Motor neuron (in vitro differentiated cells): ENCODE results near the gene AKT1. TPM values are rescaled to one million over a fixed set of nuclear protein-coding genes. Genes with fewer than 3 reads are reported as not detected.
"Not testable (repeated sequence)": the region's sequence is repeated elsewhere in the genome, so short reads cannot be mapped to it uniquely, and the experiment has no call there.

Experiments used
- ATAC-seq, 8 experiments: fragments of 200-7000 bp; cut with Tn5 transposase; replicated peaks in 6 of 8; 2 replicates each; pipeline ENCODE4 v1.8.0; 2021; ENCODE audit warnings: mild to moderate bottlenecking in 8 of 8, moderate library complexity in 8 of 8
- H3K27ac ChIP-seq, 2 donors: fragments of 250-450 bp; sonication (Bioruptor Pico); 2 replicates each; pipeline ENCODE4 v1.9.0; 2021; ENCODE audit warnings: antibody characterized with exemption in 2 of 2, mild to moderate bottlenecking in 2 of 2, moderate library complexity in 1 of 2
- H3K4me1 ChIP-seq, 2 donors: fragments of 250-450 bp; sonication (Bioruptor Pico); replicated peaks in 1 of 2; 2 replicates each; pipeline ENCODE4 v1.6.1; 2021; ENCODE audit warnings: antibody characterized with exemption in 2 of 2, mild to moderate bottlenecking in 2 of 2, moderate library complexity in 1 of 2
- H3K4me3 ChIP-seq, 5 donors: fragments of 250-450 bp; sonication (Bioruptor Pico); 2 replicates each; pipeline ENCODE4 v1.9.0; 2021; ENCODE audit warnings: antibody characterized with exemption in 5 of 5, mild to moderate bottlenecking in 5 of 5, moderate library complexity in 4 of 5
- WGBS, 10 experiments: fragments of 450-650 bp; shearing (Covaris generic); methylation state at CpG; one replicate each; pipeline ENCODE4 v1.0.0; 2022; 5-methylcytosine and 5-hydroxymethylcytosine counted together
- in situ Hi-C, 9 experiments: fragments of 400-800 bp; cut with MboI; loops; one replicate each; pipeline ENCODE4 v1.15.0; 2021; ENCODE audit warnings: low sequenced_read_pairs in 9 of 9, low pct_unique_long_range_greater_than_20kb in 2 of 9; ENCODE audit not compliant: unreplicated experiment in 9 of 9
- total RNA-seq, 8 experiments: library from RNA; unstranded; fragments of 300-600 nt; gene quantifications; 2 replicates each; pipeline versions ENCODE4 v1.2.3 to v1.2.4, GENCODE V29; 2022

AKT1 gene
- total RNA-seq, 8 experiments from 2014 or later, result 55.9 to 120 (median 96.6) TPM

DNA sequence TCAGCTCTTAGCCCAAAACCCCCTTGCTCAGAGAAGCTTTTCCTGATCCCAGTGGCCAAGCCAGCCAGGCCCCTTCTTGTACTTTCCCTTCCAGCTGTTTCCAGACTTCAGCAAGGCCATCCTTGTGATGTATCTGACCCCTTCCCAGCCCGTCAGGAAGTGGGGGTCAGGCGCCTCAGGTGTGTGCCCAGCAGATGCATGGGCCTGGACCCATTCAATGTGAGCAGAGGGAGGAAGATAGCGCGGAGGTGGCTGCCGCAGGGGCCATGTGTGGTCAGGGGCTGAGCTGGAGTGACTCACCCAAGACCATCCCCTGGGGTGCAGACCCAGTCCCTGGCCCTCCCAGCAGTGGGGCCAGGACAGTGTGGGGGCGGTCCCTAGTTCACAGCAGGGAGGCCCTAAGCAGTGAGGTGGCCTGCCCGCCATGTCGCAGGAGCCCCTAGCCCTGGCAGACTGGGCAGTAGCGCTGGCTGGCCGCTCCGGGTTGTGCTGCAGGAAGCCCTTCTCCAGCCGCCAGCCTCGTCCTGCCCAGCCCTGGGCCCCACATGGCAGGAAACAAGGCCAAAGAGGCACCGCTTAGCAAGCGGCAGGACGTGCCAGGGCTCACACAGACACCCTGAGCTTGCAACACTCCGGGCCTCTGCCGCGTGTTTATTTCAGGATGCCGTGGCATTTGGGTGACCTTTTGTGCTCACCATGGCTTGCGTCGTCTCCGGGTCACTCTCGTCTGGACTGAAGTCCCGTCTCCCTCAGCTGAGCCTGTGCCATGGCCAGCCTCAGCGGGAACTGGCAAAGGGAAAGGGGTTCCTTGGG is 59.5 kb downstream of the AKT1 start:
- WGBS, 10 experiments, result 0 to 100% (median 90%) methylated on average over 1 to 12 of the region's 26 CpGs; no CpG with 5 or more reads in 3 of the 10 experiments
- peak in 6 of 8 experiments; percentile 20 to 78 (median 32) for ATAC-seq
- Histone ChIP-seq H3K4me3 (no peak overlapping the region), H3K27ac (no peak overlapping the region), H3K4me1 (no peaks in the 10 kb centered on the region)
- in situ Hi-C loops, result no loop called here

DNA sequence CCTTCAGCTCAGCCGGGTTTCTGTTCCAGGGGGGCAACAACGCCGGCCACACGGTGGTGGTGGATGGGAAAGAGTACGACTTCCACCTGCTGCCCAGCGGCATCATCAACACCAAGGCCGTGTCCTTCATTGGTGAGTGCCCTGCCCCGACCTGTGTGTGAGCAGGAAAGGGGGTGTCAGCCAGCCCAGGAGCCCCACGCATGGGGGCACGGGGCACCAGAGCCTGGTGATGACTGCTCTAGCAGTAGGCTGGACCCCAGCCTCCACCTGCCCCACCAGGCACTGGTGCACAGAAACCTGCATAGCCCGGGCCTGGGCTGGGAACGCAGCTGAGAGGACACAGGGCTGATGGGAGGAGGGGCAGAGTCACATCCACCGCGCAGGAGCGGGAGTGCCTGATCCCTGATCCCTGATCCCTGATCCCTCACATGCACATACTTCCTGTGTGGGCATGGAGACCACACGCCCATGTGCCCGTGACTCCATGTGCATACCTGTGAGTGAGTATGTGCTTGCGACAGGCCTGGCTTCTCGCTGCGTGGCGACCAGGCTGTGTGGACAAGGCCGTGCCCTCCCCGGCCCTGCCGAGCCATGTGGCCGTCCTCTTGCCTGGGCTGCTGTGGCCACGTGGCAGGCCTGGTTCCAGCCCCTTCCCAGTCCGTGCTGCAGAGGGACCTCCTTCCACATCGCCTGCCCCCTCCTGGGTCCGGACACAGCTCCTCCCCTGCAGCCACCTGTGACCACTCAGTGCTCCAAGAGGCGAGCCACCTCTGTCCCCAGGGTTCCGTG is 60.4 kb downstream of the AKT1 start:
- H3K27ac ChIP-seq, result no peak overlapping the region
- no peak overlapping the region for H3K4me3 ChIP-seq
- peak in 5 of 8 experiments; percentile 9 to 61 (median 51) for ATAC-seq
- no peaks in the 10 kb centered on the region for H3K4me1 ChIP-seq
- in situ Hi-C loops, result no loop called here
- WGBS, 10 experiments, result 40 to 100% (median 90%) methylated on average over 1 to 3 of the region's 31 CpGs; no CpG with 5 or more reads in 7 of the 10 experiments

DNA sequence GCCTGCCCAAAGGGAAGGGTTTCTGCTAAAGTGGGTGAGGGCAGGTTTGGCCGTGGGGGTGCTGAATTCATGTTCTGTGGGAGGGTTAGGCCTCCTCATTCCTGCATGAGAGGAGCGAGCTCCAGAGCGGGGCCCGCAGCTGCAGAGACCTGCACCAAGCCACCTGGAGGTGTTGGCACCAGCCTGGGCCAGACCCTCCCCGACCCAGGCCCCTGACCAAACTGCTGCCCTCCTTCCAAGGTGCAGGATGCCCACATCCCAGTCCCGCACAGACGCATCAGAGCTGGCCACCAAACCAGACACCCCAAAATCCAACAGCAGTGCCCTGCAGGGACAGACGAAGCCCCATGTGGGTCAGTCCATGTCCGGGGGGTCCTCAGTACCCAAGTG is 61.0 kb downstream of the AKT1 start:
- in situ Hi-C loops, result no loop called here
- H3K4me3 ChIP-seq, result no peak overlapping the region
- ATAC-seq, result no peak
- no peak overlapping the region for H3K27ac ChIP-seq
- 62 to 80% methylated on average over 1 to 2 of the region's 9 CpGs; no CpG with 5 or more reads in 8 of the 10 experiments for WGBS, 10 experiments
- no peaks in the 10 kb centered on the region for H3K4me1 ChIP-seq

DNA sequence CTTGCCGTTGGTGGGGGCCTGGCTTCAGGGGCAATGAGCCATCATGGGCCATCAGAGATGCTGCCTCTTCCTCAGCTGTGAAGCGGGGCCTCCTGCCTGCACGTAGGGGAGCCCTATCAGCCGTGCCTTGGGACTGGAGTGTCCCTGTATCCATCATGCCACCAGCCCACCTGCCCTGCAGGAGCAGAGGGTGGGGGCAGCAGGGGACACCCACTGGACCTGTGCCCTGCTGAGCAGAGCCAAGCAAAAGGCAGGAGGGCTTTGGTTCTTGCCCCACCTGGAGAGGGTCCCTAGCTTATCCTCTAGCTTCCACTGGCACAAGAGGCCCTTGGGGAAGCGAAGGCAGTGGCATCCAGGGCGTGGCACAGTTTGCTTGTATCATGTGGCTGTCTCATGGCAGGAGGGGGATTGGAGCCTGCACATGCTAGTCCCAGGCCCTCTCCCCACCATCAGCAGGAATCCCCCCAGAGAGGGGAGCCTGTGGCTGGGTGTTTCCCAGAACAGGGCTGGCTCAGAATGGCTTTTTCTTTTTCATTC is 61.4 kb downstream of the AKT1 start:
- no peaks in the 10 kb centered on the region for H3K4me1 ChIP-seq
- no peak overlapping the region for H3K27ac ChIP-seq
- in situ Hi-C loops, result no loop called here
- no peak for ATAC-seq
- 74 to 78% methylated on average over 3 to 5 of the region's 6 CpGs; no CpG with 5 or more reads in 8 of the 10 experiments for WGBS, 10 experiments
- H3K4me3 ChIP-seq, result no peak overlapping the region

DNA sequence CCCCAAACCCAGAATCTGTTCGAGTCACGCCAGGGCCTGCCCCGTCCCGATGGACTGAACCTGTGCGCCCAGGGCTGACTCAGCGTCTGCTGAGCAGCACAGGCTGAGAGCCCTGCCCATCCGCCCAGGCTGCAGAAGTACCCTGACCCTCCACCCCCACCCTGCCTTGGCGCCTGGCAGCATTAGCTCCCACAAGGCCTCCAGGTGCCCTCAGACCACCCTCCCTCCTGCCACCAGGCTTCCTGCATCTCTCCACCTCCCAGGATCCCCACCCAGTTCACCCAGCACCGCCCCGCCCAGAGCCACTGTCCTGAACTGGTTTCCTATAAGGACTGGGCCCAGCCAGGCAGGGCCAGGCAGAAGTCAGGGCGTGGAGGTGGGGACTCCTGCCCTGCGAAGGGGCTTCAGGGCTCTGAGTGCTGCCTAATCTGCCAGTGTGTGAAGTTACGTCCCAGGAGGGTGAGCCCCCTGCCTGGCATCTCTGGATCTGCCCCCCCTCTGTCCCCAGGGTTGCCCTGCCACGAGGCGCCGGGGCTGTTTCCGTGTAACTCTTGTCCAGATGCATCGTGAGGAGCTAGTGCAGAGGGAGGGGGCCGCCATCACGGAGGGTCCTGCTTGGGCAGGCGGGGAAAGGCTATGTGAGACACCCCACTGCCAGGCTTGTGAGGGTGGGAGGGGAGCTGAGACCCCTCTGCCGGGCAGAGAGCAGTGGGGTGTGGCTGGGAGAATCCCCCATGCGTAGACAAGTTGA is 62.4 kb downstream of the AKT1 start:
- H3K4me1 ChIP-seq, result no peaks in the 10 kb centered on the region
- no peak overlapping the region for H3K4me3 ChIP-seq
- H3K27ac ChIP-seq, result no peak overlapping the region
- in situ Hi-C loops, result no loop called here
- 82 to 90% methylated on average over 2 of the region's 23 CpGs; no CpG with 5 or more reads in 8 of the 10 experiments for WGBS, 10 experiments
- ATAC-seq, result peak in 2 of 8 experiments; percentile 4 to 40

DNA sequence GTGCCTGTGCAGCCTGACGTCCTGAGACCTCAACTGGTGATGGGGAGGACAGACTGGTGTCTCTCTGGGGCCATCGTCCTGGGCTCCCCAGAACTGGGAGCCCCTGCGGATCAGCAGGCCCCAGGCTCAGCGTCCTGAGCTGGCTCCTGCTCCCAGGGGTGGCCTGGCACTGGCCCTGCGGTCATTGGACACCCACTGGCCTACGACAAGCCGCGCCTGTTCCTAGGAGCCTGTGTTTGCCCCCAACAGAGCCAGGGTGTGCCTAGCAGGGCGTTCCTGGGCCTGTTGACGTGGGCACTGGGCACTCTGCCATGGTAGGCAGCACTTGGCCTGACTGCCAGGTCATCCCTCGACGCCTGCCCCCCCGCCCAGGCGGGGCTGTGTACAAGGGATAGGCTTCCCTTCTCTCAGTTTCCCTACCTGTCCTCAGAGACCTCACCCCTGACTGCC is 63.2 kb downstream of the AKT1 start:
- H3K27ac ChIP-seq, result no peak overlapping the region
- in situ Hi-C loops, result no loop called here
- no peaks in the 10 kb centered on the region for H3K4me1 ChIP-seq
- WGBS, 10 experiments, result 60 to 96% (median 73%) methylated on average over 1 to 5 of the region's 14 CpGs; no CpG with 5 or more reads in 7 of the 10 experiments
- ATAC-seq, result no peak
- no peak overlapping the region for H3K4me3 ChIP-seq

DNA sequence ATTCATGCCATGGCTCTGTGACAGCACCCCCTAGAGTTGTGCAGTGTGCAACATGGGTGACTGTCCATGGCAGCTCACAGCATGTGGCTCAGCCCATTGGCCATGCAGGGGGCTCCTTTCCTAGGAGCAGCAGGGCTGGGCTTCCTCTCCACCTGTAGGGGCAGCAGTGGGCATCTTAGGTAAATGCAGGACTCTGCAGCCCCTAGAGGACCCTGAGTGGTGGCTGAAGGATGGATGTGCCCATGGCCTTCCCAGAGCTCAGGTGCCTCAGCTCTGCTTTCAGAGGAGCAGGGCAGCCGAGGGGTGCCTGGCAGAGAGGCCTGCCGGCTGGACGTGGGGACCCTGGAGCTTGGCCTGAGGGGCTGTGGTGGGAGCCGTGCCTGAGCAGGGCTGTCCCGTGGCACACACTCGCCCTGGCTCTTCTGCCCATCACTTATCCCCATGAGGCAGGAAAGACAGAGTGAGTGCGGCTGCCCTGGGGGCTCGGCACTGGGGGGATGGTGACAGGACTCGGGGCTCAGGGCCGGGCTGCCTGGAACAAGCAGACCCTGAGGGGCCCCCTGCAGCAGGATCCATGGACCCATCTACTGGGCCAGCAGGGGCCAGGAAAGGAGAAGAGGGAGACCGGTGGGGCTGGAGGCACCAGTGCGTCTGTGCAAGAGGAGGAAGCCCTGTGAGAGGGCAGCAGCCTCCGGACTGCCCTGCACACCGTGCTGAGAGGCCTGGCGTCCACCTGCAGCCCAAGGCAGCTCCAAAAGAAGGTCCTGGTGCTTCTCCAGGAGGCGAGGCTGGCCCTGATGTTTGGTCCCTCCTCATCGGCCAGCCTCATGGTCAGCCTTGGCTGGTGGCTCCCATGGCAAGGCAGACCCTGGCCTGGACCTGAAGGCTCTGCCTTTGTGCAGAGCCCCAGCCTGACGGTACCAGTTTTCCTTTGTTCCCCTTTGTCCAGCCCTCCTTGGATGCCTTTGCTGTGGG is 63.9 kb downstream of the AKT1 start:
- Histone ChIP-seq H3K27ac (no peak overlapping the region), H3K4me1 (no peaks in the 10 kb centered on the region), H3K4me3 (no peak overlapping the region)
- WGBS, 10 experiments, result 77 to 92% (median 80%) methylated on average over 2 to 8 of the region's 18 CpGs; no CpG with 5 or more reads in 7 of the 10 experiments
- peak in 2 of 8 experiments; percentile 21 to 24 for ATAC-seq
- in situ Hi-C loops, result no loop called here

DNA sequence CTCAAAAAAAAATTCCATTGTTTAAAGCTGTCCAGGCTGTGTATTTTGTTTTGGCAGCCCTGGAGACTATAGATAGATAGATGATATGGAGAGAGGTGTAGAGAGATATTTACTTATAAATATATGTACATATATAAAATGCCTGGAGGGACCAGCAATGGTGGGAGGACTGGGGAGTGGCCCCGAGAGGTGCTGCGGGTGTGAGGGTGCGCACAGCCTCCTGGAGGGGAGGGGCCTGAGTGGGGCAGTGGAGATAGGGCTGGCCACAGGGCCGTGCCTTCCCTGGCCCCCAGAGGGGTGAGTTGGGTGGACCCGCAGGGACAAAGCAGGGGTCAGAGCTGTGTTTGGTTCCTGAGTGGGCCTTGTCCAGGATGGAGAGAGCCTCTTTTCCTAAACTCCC is 65.1 kb downstream of the AKT1 start:
- peak in 1 of 8 experiments; percentile 68 for ATAC-seq
- Histone ChIP-seq H3K27ac (no peak overlapping the region), H3K4me3 (no peak overlapping the region), H3K4me1 (peaks cover 0 to 2% of the 10 kb centered on the region in 2 donors)
- in situ Hi-C loops, result no loop called here
- no CpG with 5 or more reads among the region's 5 CpGs for WGBS, 10 experiments

DNA sequence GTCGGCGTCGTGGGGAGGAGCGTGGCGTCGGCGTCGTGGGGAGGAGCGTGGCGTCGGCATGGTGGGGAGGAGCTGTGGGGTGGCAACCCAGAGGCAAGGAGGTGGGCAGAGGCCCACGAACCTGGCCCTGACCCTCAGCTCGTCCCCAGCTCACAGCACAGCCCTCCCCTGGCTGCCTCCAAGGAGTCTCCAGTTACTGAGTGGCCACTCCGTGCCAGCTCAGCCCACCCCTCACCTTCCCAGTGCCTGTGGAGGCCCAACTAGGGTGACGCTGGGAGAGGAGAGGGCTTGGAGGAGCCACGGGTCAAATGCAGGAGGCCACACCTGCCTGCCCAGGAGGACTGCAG is 65.7 kb downstream of the AKT1 start:
- peaks cover 0 to 9% of the 10 kb centered on the region in 2 donors for H3K4me1 ChIP-seq
- no peak overlapping the region for H3K27ac ChIP-seq
- 90% methylated on average over 2 of the region's 16 CpGs; no CpG with 5 or more reads in 9 of the 10 experiments for WGBS, 10 experiments
- in situ Hi-C loops, result no loop called here
- H3K4me3 ChIP-seq, result no peak overlapping the region
- ATAC-seq, result no peak

DNA sequence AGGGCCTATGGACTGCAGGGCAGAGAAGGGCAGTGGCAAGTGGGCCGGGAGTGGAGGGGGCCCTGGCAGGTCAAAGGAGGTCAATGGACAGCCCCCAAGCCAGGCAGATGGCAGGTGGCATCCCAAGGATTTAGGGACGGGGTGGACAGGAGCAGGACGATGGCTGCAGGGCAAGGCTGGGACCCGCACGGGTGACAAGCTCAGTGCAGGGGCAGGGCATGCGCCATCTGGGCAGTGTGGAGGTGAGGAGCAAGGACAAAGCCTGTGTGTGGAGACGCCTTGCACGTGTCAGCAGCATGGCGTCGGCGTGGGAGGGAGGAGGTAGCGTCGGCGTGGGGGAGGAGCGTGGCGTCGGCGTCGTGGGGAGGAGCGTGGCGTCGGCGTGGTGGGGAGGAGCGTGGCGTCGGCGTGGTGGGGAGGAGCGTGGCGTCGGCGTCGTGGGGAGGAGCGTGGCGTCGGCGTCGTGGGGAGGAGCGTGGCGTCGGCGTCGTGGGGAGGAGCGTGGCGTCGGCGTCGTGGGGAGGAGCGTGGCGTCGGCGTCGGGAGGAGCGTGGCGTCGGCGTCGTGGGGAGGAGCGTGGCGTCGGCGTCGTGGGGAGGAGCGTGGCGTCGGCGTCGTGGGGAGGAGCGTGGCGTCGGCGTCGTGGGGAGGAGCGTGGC is 66.2 kb downstream of the AKT1 start:
- 71 to 94% (median 84%) methylated on average over 1 to 10 of the region's 73 CpGs; no CpG with 5 or more reads in 6 of the 10 experiments for WGBS, 10 experiments
- ATAC-seq, H3K27ac ChIP-seq, H3K4me3 ChIP-seq, in situ Hi-C loops: not testable (repeated sequence)
- peaks cover 0 to 13% of the 10 kb centered on the region in 2 donors for H3K4me1 ChIP-seq

DNA sequence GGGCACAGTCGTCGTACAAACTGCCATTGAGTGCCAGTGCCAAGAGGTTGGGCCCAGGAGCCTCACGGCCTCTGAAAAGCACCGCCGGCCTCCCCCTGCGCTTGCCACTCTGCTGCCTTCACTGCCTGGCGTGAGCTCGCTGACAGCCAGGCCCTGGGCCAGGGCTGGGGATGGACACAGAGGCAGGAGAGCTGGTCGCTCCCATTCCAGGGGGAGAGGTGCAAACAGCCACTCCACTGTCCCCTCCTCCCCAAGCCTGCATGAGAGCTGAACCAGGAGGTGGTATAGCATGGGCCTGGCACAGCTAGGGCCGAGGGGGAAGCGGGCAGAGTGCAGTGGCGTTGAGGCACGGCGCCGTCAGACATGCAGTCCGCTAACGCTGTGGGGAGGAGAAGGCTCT is 66.9 kb downstream of the AKT1 start:
- in situ Hi-C loops, result no loop called here
- 48 to 90% (median 88%) methylated on average over 5 to 8 of the region's 17 CpGs; no CpG with 5 or more reads in 7 of the 10 experiments for WGBS, 10 experiments

More for the DNA sequence above, 66.9 kb downstream of the AKT1 start:
- no peak overlapping the region for H3K27ac ChIP-seq
- no peak for ATAC-seq
- peaks cover 0 to 13% of the 10 kb centered on the region in 2 donors for H3K4me1 ChIP-seq
- H3K4me3 ChIP-seq, result no peak overlapping the region
